ENCODE results near the gene DNAH2.

The DNAH2 gene

GRCh38 chr17:7685533-7686221 is 31.9 kb upstream of the DNAH2 start (continued):
- TF ChIP-seq PRDM2 (tag by site-specific recombination; IDR thresholded peaks at IDR 0.05; ENCODE audit: borderline replicate concordance) (no peak), IKZF3 (tag by site-specific recombination; IDR thresholded peaks at IDR 0.05) (peak; percentile 86), ZNF394 (tag by site-specific recombination; IDR thresholded peaks at IDR 0.05; ENCODE audit: borderline replicate concordance) (0 out of 2 replicates have a peak, but pooled peaks have one; percentile 20), ZBTB11 (tag by site-specific recombination; conservative IDR thresholded peaks at IDR 0.05; ENCODE audit: low read depth) (peak; percentile 98), ZBTB48 (tag by site-specific recombination; IDR thresholded peaks at IDR 0.05) (peak; percentile 46; the same call in 1 of the 2 replicates), ZNF48 (tag by site-specific recombination; IDR thresholded peaks at IDR 0.05) (no peak), ZIC2 (tag by site-specific recombination; IDR thresholded peaks at IDR 0.05) (peak; percentile 11; the same call in 1 of the 2 replicates), ZNF155 (tag by site-specific recombination; IDR thresholded peaks at IDR 0.05) (no peak), HIC1 (tag by site-specific recombination; IDR thresholded peaks at IDR 0.05) (no peak), ZNF600 (tag by site-specific recombination; IDR thresholded peaks at IDR 0.05) (peak; percentile 92), ZNF639 (tag by site-specific recombination; IDR thresholded peaks at IDR 0.05) (no peak), ZFP37 (tag by site-specific recombination; IDR thresholded peaks at IDR 0.05) (no peak; the same call in none of the 2 replicates), ZNF670 (tag by site-specific recombination; IDR thresholded peaks at IDR 0.05; ENCODE audit: low read depth) (no peak), ZNF292 (tag by site-specific recombination; IDR thresholded peaks at IDR 0.05; ENCODE audit: borderline replicate concordance, low read depth) (no peak), EGR2 (tag by site-specific recombination; IDR thresholded peaks at IDR 0.05; ENCODE audit: low read depth) (no peak), FEZF1 (tag by site-specific recombination; IDR thresholded peaks at IDR 0.05) (0 out of 2 replicates have a peak, but pooled peaks have one; percentile 44), KLF9 (tag by site-specific recombination; IDR thresholded peaks at IDR 0.05; ENCODE audit: low read depth) (peak; percentile 90), ZBTB10 (tag by site-specific recombination; IDR thresholded peaks at IDR 0.05) (no peak), KLF16 (tag by site-specific recombination; IDR thresholded peaks at IDR 0.05) (0 out of 2 replicates have a peak, but pooled peaks have one; percentile 68), ZNF10 (tag by site-specific recombination; IDR thresholded peaks at IDR 0.05) (no peak), GLIS1 (tag by site-specific recombination; IDR thresholded peaks at IDR 0.05) (peak; percentile 86)

Measured in HEK293 (cell line).